GM15510 (cell line): ENCODE results near the gene NEDD4L.

Experiments used
- POLR2A ChIP-seq: IDR thresholded peaks from 3 replicates; pipeline ENCODE4 v1.6.1; 2011; ENCODE audit warnings: borderline replicate concordance; ENCODE audit not compliant: insufficient read length; ENCODE audit errors: extremely low read depth

Gene NEDD4L

GRCh38 chr18:58264840-58265239, 220.8 kb downstream of the NEDD4L start:
- no peak for TF ChIP-seq POLR2A

GRCh38 chr18:58266291-58266690, 222.3 kb downstream of the NEDD4L start:
- no peak for TF ChIP-seq POLR2A

- no peak for TF ChIP-seq POLR2A
These were observed 223.5 kb downstream of the NEDD4L start for GRCh38 chr18:58267493-58267892.

- TF ChIP-seq POLR2A: no peak
These were observed 224.8 kb downstream of the NEDD4L start for GRCh38 chr18:58268849-58269248.

GRCh38 chr18:58269931-58270330, 225.9 kb downstream of the NEDD4L start:
- TF ChIP-seq POLR2A: no peak

DNA sequence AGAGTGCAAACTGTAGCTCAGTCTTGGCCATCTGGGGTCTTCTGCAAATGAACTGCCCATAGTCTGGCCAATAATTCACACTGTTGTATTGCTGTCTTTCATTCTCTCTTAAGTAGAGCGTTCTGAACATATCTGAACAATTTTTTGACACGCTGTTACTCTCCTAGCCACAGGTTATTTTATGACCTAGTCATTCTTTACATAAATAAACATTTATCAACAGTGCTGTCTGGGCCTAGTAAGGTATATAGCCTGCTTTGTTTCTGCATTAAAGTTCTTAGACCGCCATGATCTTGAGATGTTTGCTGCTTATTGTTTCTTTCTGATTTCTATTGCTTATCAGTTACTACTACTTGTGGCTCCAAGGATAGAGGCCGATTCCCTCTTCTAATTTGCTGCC, 226.4 kb downstream of the NEDD4L start:
- no peak for TF ChIP-seq POLR2A

- no peak for TF ChIP-seq POLR2A
These were observed 227.7 kb downstream of the NEDD4L start for GRCh38 chr18:58271770-58272169.

GRCh38 chr18:58272209-58272608, 228.2 kb downstream of the NEDD4L start:
- no peak for TF ChIP-seq POLR2A

DNA sequence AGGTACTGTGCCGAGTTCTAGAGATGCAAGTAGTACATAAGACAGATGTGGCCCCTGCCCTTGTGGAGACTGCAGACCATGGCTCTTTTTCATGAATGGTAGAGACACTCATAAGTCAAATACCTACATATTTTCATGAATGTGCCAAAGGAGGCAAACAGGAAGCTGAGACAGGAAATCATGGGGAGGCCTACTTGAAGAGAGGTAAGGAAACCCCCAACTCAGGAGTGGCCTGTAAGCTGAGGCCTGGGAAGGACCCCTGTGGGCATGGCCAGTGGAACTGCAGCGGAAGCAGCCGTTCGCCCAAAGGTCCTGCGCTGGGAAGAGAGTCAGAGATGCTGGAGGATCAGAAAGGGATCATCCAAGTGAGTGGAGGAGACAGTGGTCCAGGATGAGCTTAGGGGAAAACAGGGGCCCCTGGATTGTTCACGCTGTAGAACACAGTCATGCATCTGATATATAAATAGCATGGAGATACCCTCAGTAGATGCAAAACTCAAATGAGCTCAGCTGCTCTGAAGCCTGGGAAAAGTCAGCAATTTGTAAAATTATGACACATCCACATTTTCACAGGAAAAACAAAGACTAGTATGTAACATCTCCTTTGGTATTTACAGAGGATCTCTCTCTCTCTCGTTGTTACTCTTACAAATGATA, 228.9 kb downstream of the NEDD4L start:
- no peak for TF ChIP-seq POLR2A

- TF ChIP-seq POLR2A: no peak
These were observed 231.2 kb downstream of the NEDD4L start for GRCh38 chr18:58275176-58275575.

DNA sequence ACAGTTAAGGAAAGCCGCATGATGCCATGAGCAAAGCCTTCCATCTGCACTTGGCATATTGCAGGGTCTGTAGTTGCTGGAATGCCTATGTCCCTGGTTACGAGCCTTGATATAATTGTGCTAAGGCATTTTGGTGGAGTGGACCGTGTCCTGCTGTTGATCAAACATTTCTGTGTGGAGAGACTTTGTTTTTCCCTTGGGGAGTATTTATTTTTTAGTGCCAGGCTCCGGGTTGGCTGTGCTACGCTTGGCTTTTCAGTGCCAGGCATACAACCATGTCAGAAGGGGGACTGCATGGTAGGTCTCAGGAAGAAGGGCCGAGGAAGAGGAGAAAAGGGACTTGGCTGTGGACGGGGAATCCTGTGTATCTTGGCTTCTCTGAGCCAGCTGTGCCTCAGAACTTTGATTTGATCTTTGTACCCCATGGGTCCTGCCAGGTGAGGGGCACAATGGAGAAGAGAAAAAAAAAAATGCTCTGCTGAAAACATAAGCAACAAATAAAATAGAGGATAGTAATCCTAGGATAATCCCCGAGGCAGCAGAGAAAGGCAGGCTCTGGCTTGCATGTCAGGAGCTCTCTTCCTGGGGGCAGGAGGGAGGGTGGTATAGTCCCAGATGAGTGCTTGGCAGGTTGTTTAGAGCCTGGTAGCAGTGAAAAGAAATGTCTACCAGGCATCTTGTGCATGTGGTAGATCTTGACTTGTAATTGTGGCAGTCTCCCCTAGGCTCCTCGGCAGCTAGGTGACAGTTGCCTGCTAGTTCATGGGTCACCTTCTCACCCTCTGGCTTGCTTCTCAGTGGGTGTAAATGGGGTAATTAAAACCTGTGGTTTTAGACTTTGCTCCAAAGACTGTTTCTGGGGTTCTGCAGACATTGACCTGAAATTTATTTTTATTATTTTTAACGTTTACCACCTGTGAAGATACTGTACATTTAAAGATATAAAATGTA, 233.0 kb downstream of the NEDD4L start:
- no peak for TF ChIP-seq POLR2A

- no peak for TF ChIP-seq POLR2A
These were observed 235.6 kb downstream of the NEDD4L start for GRCh38 chr18:58279504-58280175.

DNA sequence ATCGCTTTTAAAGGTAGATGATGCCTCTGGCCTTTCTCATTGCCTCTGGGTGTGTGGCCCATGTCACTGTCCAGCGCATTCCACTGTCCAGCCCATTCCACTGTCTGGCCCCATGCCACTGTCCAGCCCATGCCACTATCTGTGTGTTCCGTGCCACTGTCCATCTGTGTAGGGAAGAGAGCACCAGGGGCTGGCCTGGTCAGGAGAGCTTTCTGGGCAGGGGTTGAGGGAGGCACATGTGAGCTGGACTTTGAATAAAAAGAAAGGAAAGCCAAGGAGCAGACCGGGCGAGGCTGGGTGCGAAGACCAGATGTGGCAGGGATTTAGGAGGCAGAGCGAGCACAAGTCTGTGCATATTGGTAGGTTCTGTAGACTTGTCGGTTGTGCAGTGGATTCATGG, 236.2 kb downstream of the NEDD4L start:
- no peak for TF ChIP-seq POLR2A

DNA sequence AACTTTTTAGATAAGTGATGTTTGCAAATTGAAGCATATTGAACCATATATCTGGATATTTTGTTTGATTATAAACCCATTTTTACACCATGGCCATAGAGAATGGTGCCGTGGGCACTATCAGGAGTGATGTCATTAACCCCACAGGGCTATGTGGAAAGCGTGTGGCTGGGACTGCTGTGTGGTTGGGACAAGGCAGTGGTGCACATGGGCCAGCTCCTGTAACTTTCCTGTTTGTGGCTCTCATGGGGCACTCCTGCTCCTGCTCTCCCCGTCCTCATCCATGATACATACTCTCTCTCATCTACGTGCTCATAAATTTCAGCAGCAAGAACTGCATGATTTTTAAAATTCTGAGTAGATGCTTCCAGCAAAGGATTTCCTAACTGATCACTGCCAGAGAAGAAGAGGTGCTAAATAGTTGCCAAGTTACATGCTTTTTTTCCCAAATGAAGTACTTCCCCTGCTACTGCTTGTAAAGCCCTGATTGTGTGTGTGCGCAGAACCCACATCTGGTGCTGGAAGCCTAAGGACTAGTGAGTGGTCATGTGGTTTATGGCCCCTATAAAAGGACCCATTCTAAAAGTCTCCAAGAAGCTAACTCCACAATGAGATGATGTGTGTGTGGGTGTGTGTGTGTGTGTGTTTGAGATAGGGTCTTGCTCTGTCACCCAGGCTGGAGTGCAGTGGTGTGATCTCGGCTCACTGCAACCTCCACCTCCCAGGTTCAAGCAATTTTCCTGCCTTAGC, 240.8 kb downstream of the NEDD4L start:
- TF ChIP-seq POLR2A: no peak
